SHP77 (cell line): ENCODE measurements around the gene AXIN1.
"Not testable (repeated sequence)": the region's sequence is repeated elsewhere in the genome, so short reads cannot be mapped to it uniquely, and the experiment has no call there.

Experiments used
- DNase-seq, 2 experiments: peaks; one replicate each; lab custom pipeline; 2025; lab: John Stamatoyannopoulos, UW

Gene AXIN1

DNA sequence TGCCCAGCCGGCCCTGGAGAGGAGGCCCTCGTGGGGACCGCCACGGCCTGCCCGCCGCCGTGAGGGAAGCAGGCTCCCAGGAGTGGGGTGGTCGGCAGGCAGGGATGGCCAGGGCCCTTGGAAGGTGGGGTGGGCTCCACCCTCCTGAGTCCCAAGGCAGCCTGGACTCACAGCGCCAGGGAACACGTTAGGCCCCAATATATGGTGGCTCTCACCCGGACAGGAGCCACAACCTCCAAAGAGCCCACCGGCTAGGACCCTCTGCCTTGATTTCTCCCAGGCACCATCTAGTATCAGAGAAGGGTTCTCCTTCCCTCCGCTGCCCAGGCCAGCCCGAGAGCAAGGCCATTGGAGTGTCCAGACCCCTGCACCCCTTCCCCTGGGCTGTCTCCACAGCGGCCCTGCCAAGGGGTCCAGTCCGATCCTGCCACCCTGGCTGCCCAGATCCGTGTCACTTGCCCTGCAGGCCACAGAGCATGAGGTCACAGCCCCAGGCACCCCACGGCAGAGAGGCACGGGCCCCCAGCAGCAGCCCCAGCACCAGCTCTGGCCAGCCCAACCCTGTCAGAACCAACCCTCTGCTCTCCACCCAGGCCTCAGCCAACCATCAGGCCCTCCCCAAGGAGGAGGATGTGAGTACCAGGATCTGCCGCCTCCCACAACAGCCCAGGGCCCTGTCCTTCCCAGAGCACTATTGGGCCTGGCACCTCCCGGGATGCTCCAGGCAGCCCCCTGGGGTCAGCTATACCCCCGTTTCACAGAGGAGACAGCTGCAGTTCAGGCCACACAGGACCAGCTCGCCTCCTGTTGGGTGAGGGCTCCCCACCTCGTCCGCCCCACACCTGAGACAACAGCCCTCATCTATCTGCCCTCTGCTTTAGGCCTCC is 1.1 kb upstream of the AXIN1 start:
- DNase-seq: no peak

DNA sequence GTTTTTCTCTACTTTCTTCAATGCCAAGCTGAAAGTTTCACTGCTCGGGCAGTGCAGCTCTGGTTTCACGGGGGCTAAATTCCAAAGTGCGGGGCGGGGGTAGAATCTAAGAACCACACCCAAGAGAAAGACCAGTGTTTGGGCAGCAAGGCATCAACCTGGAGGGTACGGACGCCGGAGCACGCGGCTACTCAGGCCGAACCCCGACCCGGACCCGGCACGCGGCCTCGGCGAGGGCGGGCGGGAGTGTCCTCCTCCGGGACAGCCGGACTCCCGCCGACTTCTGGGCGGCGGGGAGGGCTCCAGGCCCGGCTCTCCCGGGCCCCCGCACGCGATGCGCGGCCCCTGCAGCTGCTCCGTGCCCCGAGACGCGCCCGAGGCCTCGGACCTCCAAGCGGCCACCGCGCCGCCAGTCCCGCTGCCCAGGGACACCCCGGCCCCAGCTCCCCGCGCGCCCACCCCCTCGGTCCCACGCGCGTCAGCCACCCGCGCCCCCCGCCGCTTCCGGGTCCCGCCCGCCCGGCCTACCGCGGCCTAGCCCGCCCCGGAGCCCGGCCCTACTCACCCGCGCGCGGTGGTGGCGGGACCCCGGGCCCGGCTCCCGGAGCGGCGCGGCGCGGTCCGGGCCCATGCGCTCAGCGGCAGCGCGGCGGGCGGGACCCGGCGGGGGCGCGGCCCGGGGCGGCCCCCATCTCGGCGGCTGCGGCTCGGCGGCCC is 561 bp downstream of the AXIN1 start:
- no peak for DNase-seq

DNA sequence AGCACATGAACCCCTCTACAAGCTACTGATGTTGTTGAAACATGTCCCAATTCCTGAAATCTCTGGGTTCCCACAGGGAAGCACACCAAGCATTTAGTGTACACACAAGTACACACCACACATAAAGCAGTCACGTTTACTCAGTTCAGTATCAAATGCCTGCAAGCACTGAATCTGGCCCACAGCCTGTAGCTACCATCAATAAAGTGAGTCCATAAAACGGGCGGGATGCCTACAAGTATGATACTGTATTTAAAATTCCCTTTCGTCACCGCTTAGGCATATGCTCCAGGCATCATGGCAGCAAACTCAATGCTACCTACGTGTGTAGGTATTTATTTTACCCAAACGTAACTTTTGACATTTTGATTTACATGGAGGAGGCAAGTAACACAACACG is 2.3 kb downstream of the AXIN1 start:
- DNase-seq: no peak

DNA sequence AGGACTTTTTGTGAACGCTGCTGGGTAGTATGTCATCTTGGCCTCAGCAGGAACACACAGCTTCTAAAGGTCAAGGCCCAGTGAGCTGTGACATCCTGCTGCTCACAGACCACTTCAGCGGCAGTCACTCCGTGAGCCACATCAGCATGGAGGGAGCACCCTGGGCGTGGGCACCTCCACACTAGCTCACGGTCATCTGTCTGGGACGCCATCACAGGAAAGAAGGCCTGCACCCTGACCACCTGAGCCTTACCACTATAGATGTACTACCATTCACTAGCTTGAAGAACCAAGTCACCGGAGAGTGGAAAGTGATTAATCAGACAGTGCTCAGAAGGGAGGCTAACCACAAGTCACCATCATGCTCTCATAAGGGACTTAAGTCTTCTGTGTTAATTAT is 3.3 kb downstream of the AXIN1 start:
- no peak for DNase-seq

DNA sequence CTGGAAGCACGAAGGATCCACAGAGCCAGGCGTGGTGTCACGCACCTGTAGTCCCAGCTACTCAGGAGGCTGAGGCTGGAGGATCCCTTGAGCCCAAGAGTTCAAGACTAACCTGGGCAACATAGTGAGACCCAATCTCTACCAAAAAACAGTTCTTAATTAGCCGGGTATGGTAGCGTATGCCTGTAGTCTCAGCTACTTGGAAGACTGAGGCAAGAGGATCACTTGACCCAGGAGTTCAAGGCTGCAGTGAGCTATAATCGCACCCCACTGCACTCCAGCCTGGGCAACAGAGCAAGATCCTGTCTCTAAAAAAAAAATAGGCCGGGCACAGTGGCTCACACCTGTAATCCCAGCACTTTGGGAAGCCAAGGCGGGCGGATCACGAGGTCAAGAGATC is 4.0 kb downstream of the AXIN1 start:
- DNase-seq: not testable (repeated sequence)

DNA sequence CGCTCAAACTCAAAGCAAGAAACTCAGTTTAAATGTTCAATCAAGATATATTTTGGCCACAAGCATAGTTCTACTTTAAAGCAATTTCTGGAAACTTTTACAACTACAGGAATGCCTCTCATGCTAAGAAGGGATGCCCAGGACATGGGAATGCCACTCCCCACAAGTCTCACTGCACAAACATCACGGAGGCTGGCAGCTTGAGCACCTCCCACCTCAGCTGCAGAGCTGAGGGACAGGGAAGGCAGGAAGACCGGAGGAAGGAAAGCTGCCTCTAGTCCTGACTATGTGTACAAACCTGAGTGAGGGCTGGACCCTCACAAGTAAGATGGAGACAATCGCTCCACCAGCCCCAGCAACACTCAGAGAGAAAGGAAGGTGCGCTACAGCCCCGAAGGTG is 5.3 kb downstream of the AXIN1 start:
- DNase-seq: no peak

DNA sequence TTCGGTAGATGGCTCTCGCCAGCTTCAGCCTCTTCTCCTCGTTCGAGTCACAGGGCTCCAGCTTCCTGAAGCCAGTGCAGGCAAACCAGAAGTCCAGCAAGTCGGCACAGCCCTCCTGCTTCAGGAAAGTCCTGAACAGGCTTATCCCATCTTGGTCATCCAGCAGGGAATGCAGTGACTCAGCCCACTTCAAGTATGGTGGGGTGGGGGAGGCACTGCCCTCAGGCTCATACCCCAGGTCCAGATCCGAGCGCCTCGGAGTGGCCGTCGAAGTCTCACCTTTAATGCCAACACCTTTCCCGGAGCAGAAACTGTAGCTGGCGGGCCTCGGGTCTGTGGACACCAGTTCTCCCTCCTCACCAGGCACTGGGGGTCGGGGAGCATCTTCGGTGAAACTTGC is 5.9 kb downstream of the AXIN1 start:
- DNase-seq: no peak

DNA sequence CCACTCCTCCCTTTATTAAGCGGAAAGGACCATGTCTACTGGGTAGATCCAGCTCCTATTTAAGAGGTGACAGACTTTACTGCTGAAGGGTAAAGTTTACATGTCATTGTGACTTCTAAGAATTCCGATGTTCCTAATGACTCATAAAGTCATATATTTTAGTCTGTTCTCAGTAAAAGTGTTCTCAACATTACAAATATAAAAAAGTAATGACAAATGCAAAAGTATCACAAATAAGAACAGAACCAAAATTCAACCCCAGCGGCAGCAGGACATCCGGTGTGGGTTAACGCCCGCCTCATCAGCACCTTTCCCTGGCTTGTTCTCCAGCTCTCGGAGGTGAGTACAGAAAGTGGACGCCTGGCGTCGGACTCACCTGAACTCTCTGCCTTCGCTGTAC is 6.8 kb downstream of the AXIN1 start:
- no peak for DNase-seq

DNA sequence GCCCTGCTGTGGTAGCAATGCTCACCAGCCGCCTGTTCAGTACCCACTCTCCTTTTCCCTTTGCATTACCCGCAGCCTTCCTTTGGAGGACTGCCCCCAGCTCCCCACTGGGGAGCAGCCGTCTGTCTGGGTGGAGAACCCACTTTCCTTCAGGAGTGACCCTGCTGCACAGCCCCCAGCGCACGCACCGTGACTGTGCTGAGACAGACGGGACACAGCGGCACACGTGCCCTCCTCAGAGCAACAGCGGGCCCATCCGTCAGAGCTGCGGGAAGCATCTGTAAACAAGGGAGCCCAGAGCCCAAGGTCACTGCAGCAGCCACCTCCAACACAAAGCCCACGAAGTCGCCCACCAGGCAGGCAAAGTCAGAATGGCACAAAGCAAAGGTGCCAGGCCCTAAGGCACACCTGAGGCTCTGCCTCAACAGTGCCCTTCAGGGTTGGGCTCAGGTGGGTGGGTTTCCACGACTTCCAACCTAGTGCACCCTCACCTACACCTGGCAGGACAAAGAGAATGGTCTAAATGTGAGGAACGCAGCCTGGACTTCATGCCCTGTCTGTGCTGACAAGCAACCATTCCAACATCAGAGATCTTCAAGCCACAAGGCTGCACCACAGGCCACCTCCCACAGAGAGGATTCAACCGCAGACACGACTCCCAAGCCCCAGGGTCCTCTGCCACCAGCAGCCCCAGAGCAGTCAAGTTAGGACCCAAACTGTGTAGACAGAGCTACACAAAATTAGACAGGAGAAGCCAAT is 9.9 kb downstream of the AXIN1 start:
- DNase-seq: no peak

DNA sequence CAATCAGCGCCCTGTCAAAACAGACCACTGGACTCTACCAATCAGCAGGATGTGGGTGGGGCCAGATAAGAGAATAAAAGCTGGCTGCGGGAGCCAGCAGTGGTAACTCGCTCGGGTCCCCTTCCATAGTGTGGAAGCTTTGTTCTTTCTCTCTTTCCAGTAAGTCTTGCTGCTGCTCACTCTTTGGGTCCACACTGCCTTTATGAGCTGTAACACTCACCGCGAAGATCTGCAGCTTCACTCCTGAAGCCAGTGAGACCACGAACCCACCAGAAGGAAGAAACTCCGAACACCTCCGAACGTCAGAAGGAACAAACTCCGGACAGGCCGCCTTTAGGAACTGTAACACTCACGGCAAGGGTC is 10.6 kb downstream of the AXIN1 start:
- DNase-seq: not testable (repeated sequence)

DNA sequence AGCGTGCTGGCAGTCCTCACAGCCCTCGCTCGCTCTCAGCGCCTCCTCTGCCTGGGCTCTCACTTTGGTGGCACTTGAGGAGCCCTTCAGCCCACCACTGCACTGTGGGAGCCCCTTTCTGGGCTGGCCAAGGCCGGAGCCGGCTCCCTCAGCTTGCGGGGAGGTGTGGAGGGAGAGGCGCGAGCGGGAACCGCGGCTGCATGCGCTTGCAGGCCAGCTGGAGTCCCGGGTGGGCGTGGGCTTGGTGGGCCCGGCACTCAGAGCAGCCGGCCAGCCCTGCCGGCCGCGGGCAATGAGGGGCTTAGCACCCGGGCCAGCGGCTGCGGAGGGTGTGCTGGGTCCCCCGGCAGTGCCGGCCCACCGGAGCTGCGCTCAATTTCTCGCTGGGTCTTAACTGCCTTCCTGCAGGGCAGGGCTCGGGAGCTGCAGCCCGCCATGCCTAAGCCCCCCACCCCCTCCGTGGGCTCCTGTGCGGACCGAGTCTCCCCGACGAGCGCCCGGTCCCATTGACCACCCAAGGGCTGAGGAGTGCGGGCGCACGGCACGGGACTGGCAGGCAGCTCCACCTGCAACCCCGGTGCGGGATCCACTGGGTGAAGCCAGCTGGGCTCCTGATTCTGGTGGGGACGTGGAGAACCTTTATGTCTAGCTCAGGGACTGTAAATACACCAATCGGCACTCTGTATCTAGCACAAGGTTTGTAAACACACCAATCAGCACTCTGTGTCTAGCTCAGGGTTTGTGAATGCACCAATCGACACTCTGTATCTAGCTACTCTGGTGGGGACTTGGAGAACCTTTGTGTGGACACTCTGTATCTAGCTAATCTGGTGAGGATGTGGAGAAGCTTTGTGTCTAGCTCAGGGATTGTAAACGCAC is 11.2 kb downstream of the AXIN1 start:
- not testable (repeated sequence) for DNase-seq

DNA sequence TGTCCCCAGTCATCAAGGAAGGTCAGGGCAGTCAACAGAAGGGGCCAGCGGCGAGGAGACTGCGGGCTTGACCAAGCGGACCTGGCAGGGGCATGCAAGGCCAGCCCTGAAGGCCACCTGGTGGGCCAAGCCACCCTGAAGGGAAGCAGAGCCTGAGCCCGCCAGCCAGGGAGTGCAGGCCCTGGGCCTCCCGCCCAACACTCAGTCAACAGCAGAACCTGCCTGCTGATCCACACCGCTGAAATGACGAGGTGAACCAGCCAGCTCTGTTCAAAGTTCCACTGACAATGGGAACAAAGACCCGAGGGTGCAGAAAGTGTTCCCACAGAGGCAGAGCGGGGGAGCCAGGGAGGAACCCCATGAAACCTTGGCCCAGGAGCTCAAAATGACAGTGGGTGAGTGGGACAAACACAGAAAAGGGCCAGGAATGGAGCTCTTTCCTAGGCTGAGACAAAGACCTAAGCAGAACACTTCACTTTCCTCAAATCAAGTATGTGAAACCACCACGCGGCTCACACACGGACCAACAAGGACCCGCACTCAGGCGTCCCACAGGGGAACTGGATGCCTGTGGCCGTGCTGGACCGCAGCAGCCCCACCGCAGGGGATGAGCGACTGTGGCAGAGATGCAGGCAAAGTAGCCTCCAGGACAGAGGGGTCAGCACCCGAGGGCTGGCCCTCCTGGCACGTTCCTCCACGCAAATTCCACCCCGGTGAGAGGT is 12.0 kb downstream of the AXIN1 start:
- DNase-seq: no peak

DNA sequence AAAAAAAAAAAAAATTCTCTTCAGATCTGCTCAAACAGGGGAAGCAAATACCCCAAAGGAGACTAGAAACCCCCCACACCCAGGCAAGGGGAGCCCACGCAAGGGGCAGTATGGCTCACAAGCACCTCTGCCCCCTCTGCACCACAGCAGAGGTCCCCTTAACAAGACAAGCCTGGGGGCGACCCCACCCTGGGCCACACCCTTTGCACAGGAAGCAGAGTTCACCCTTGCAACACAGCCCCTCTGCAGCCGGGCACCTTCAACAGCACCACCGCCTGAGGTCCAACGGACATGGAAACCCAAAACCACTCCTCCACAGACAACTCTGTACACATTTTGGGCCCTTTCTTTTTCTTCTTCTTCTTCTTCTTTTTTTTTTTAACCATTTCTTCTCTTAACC is 12.8 kb downstream of the AXIN1 start:
- no peak for DNase-seq

DNA sequence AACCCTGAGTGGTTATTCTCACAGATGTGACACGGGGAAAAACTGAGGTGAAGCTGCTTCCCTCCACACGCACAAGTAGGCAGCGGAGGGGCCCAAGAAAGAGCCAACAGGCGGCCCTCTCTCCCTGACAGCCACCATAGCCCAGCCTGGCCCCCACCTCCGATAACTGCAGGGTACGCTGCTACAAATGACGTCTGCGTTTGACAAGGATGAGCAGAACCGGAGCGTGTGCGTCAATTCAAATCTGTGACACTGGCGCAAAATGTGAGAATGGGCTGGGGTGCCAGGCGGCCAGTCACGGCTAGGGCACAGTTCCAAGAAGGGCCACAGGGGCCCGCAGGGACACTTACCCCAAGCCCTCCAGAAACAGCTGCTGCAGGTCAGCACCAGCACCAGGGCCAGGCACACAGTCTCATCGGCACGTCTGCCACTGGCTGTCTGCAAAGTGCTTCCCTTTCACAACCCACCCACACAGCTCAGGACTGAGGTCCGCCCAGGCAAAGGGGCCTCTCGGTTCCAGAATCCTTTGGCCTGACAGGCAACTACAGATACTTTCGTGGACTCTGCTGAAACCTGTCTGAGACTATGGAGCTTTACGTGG is 14.4 kb downstream of the AXIN1 start:
- DNase-seq: peak; percentile 77 to 78

DNA sequence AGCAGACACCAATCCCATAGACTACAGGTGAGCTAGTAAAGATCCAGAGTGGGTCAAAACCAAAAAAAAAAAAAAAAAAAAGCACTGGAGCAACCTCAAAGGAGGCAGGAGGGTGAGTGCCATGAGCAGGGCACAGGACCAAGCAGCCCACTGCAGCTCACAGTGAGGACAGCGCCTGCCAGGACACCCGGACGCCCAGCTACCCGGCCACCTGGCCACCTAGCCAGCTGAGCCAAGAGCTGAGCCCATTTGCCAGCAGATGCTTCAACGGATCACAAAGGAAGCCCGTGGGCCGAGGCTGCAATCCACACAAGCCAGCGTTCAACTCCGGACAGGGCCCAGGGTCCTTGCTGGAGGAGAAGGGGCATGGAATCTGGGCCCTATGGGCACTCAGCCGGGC is 15.1 kb downstream of the AXIN1 start:
- DNase-seq: peak; percentile 70 to 81

DNA sequence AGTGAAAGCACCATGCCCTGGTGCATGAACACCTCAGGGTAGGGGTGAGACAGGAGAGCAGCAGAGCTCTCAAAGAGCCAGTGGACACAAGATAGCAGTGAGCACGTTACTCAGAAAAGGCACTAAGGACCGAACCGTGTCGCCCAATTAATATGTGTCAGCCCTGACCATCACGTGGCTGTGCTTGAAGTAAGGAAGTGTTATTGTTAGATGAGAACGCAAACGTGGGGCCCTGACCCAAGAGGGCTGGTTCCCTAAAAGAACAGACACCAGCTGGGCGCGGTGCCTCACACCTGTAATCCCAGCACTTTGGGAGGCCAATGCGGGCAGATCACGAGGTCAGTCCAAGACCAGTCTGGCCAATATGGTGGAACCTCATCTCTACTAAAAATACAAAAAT is 16.3 kb downstream of the AXIN1 start:
- no peak for DNase-seq

DNA sequence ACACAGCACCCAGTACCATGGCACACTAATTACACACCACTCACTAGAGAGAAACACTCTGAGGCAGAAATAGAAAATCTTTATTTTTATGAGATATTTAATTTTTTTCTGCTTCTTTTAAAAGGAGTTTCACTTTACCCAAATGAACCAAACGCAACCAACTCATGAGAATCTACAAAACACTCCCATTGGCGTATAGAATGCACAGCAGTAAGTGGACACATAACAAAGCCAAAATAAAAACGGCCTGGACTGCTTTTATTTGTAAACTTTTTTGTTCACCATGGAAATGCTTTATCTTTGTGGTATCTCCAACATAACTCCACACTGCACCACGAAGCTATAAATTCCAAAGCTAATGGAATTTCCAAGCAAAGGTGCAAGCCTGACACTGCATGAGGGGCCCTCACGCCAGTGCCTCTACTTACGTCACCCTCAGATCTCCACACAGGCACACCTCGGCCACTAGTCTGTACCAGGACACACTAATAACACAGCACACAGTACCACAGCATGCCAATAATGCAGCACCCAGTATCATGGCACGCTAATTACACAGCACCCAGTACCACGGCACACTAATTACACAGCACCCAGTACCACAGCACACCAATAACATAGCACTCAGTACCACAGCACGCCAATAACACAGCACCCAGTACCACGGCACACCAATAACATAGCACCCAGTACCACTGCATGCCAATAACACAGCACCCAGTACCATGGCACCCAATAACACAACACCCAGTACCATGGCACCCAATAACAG is 17.5 kb downstream of the AXIN1 start:
- not testable (repeated sequence) for DNase-seq

DNA sequence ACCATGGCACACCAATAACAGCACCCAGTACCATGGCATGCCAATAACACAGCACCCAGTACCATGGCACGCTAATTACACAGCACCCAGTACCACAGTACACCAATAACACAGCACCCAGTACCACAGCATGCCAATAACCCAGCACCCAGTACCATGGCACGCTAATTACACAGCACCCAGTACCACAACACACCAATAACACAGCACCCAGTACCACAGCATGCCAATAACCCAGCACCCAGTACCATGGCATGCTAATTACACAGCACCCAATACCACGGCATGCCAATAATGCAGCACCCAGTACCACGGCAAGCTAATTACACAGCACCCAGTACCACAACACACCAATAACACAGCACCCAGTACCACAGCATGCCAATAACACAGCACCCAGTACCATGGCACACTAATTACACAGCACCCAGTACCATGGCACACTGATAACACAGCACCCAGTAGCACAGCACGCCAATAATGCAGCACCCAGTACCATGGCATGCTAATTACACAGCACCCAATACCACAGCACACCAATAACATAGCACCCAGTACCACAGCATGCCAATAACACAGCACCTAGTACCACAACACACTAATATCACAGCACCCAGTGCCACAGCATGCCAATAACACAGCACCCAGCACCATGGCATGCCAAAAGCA is 18.2 kb downstream of the AXIN1 start:
- not testable (repeated sequence) for DNase-seq

DNA sequence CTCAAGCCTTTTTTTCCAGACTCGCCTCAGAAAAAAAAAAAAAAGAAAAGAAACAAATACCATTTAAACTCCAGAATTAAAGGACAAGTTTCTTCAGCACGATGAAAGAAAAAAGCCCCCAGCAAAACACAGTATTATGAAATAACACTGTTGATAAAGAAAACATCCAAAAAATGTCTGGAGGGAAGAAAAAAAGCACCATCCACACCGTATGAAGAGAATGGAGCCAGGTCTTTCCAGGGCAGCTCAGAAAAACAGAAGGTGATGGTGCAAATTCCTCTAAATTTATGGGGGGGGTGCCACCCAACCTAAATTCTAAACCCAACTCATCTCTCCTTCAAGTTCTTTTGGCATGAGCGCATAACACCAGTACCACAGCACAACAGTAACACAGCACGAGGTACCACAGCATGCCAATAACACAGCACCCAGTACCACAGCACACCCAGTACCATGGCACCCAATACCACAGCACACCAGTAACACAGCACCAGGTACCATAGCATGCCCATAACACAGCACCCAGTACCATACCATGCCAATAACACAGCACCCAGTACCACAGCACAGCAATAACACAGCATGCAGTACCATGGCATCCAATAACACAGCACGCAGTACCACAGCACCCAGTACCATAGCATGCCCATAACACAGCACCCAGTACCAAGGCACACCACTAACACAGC is 19.0 kb downstream of the AXIN1 start:
- no peak for DNase-seq
